ENCODE data around the gene ACACB. TPM values are rescaled to one million over a fixed set of nuclear protein-coding genes. Genes with fewer than 3 reads are reported as not detected.

ACACB gene
- total RNA-seq, 1 experiment from 2014 or later = 26.2 TPM

- no TSS peak for BruUV-seq (replicated peaks)
- Histone ChIP-seq H3K4me3 (ENCODE audit: low read depth, low read length) (no peak overlapping the region), H3K27me3 (replicated peaks; ENCODE audit: control insufficient read depth, insufficient read depth, low read length) (no peaks in the 10 kb centered on the region), H3K9me3 (no peaks in the 10 kb centered on the region), H3K36me3 (ENCODE audit: control insufficient read depth, insufficient read depth, low read length) (peaks cover 2% of the 10 kb centered on the region; the same call in 1 of the 2 replicates), H3K4me1 (no peaks in the 10 kb centered on the region)
- TF ChIP-seq CTCF (IDR thresholded peaks at IDR 0.05; ENCODE audit: insufficient read depth in 1 of 2, low read depth in 1 of 2, low read length in 1 of 2, severe bottlenecking in 1 of 2, unreplicated experiment in 1 of 2) = no peak
- H3K4me3 Mint-ChIP-seq (ENCODE audit: unreplicated experiment) = no peak overlapping the region
- no peaks in the 10 kb centered on the region for H3K27me3 Mint-ChIP-seq (ENCODE audit: insufficient read depth, unreplicated experiment)
- no peak for DNase-seq
- no peak overlapping the region for H3K27ac Mint-ChIP-seq (ENCODE audit: unreplicated experiment)
- no peaks in the 10 kb centered on the region for H3K4me1 Mint-ChIP-seq (ENCODE audit: low read depth, unreplicated experiment)
- intact Hi-C loops (cut with micrococcal nuclease; ENCODE audit: unreplicated experiment) = no loop called here
- ChIA-PET CTCF (no interaction called here), POLR2A (no interaction called here)
- H3K9me3 Mint-ChIP-seq (ENCODE audit: unreplicated experiment) = no peaks in the 10 kb centered on the region
- no peaks in the 10 kb centered on the region for H3K36me3 Mint-ChIP-seq (ENCODE audit: insufficient read depth, unreplicated experiment)
These were observed 106.8 kb downstream of the ACACB start for GRCh38 chr12:109223211-109223610.

GRCh38 chr12:109223868-109224267 is 107.5 kb downstream of the ACACB start:
- intact Hi-C loops (cut with micrococcal nuclease; ENCODE audit: unreplicated experiment) = no loop called here
- H3K27me3 ChIP-seq (replicated peaks; ENCODE audit: control insufficient read depth, insufficient read depth, low read length) = no peaks in the 10 kb centered on the region
- no peak overlapping the region for H3K4me3 ChIP-seq (ENCODE audit: low read depth, low read length)
- H3K4me3 Mint-ChIP-seq (ENCODE audit: unreplicated experiment) = no peak overlapping the region
- no peaks in the 10 kb centered on the region for H3K9me3 Mint-ChIP-seq (ENCODE audit: unreplicated experiment)
- H3K4me1 Mint-ChIP-seq (ENCODE audit: low read depth, unreplicated experiment) = no peaks in the 10 kb centered on the region
- no TSS peak for BruUV-seq (replicated peaks)
- DNase-seq = no peak
- H3K36me3 Mint-ChIP-seq (ENCODE audit: insufficient read depth, unreplicated experiment) = no peaks in the 10 kb centered on the region
- no peaks in the 10 kb centered on the region for H3K27me3 Mint-ChIP-seq (ENCODE audit: insufficient read depth, unreplicated experiment)
- POLR2A ChIA-PET = no interaction called here
- H3K27ac Mint-ChIP-seq (ENCODE audit: unreplicated experiment) = no peak overlapping the region
- H3K4me1 ChIP-seq = no peaks in the 10 kb centered on the region
- TF ChIP-seq CTCF (IDR thresholded peaks at IDR 0.05; ENCODE audit: insufficient read depth in 1 of 2, low read depth in 1 of 2, low read length in 1 of 2, severe bottlenecking in 1 of 2, unreplicated experiment in 1 of 2) = no peak
- H3K9me3 ChIP-seq = no peaks in the 10 kb centered on the region
- peaks cover 2% of the 10 kb centered on the region; the same call in 1 of the 2 replicates for H3K36me3 ChIP-seq (ENCODE audit: control insufficient read depth, insufficient read depth, low read length)
- CTCF ChIA-PET = no interaction called here

DNA sequence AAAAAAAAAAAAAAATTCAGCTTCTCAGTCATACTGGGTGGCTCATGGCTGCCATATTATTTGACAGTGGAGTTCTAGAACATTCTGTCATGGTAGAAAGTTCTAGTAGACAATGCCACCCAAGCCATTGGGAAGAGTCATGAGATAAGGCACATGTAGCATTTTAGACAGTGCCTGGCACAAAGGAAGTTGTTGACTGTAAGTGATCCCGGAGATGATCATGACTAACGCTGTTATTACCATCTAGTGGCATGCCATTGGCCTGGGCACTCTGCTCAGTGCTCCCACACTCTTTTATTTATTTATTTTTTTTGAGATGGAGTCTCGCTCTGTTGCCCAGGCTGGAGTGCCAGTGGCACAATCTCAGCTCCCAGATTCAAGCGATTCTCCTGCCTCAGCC is 112.3 kb downstream of the ACACB start:
- CTCF ChIA-PET = no interaction called here
- POLR2A ChIA-PET = no interaction called here
- no peaks in the 10 kb centered on the region for H3K27me3 Mint-ChIP-seq (ENCODE audit: insufficient read depth, unreplicated experiment)

More for the DNA sequence above, 112.3 kb downstream of the ACACB start:
- no peak overlapping the region for H3K27ac Mint-ChIP-seq (ENCODE audit: unreplicated experiment)
- no peaks in the 10 kb centered on the region for H3K9me3 ChIP-seq
- H3K27me3 ChIP-seq (replicated peaks; ENCODE audit: control insufficient read depth, insufficient read depth, low read length) = no peaks in the 10 kb centered on the region
- intact Hi-C loops (cut with micrococcal nuclease; ENCODE audit: unreplicated experiment) = no loop called here
- H3K4me1 ChIP-seq = no peaks in the 10 kb centered on the region
- H3K36me3 ChIP-seq (ENCODE audit: control insufficient read depth, insufficient read depth, low read length) = no peaks in the 10 kb centered on the region; the same call in 1 of the 2 replicates
- no peak overlapping the region for H3K4me3 ChIP-seq (ENCODE audit: low read depth, low read length)
- no TSS peak for BruUV-seq (replicated peaks)
- no peak overlapping the region for H3K4me3 Mint-ChIP-seq (ENCODE audit: unreplicated experiment)
- no peaks in the 10 kb centered on the region for H3K36me3 Mint-ChIP-seq (ENCODE audit: insufficient read depth, unreplicated experiment)
- TF ChIP-seq CTCF (IDR thresholded peaks at IDR 0.05; ENCODE audit: insufficient read depth in 1 of 2, low read depth in 1 of 2, low read length in 1 of 2, severe bottlenecking in 1 of 2, unreplicated experiment in 1 of 2) = no peak
- H3K9me3 Mint-ChIP-seq (ENCODE audit: unreplicated experiment) = no peaks in the 10 kb centered on the region
- DNase-seq = no peak
- H3K4me1 Mint-ChIP-seq (ENCODE audit: low read depth, unreplicated experiment) = no peaks in the 10 kb centered on the region
